SU-DHL-6 (cell line): ENCODE results near the gene STS.
A peak's percentile ranks its signal among the peaks of the same experiment; 100 is the strongest.

Source experiments
- H2AFZ ChIP-seq: fragments of 200-600 bp; sonication (generic); 2 replicates; pipeline ENCODE4 v1.6.1; 2014; ENCODE audit warnings: low read depth, mild to moderate bottlenecking, moderate library complexity, mixed read lengths, antibody characterized with exemption, low read length; ENCODE audit not compliant: severe bottlenecking
- H3F3A ChIP-seq: fragments of 200-600 bp; shearing (Covaris generic); 2 replicates; pipeline ENCODE4 v1.6.0; 2016; ENCODE audit warnings: antibody characterized with exemption, mild to moderate bottlenecking; ENCODE audit not compliant: insufficient read depth
- H3K27ac ChIP-seq: fragments of 200-600 bp; sonication (generic); 2 replicates; pipeline ENCODE4 v1.5.1; 2016; ENCODE audit warnings: low read depth, mild to moderate bottlenecking, low read length, moderate library complexity, mixed read lengths
- H3K27me3 ChIP-seq: fragments of 200-600 bp; sonication (generic), shearing (Covaris generic); 2 replicates; pipeline ENCODE4 v1.6.0; 2014; ENCODE audit warnings: mild to moderate bottlenecking, low read length
- H3K36me3 ChIP-seq: fragments of 200-600 bp; sonication (generic); 2 replicates; pipeline ENCODE4 v1.6.1; 2014; ENCODE audit warnings: mild to moderate bottlenecking, low read length, mixed read lengths
- H3K4me2 ChIP-seq: fragments of 300-600, 200-600 bp; shearing (Covaris generic), sonication (generic); 2 replicates; pipeline ENCODE4 v1.6.0; 2014; ENCODE audit warnings: low read length, low read depth, mild to moderate bottlenecking; ENCODE audit not compliant: poor library complexity, severe bottlenecking
- H3K4me3 ChIP-seq: fragments of 200-600 bp; sonication (generic); 2 replicates; pipeline ENCODE4 v1.5.1; 2014; ENCODE audit warnings: antibody characterized with exemption, low read length, mild to moderate bottlenecking, mixed read lengths; ENCODE audit not compliant: insufficient read depth, poor library complexity, severe bottlenecking
- H3K79me2 ChIP-seq: fragments of 200-600 bp; sonication (generic); 2 replicates; pipeline ENCODE4 v1.6.1; 2014; ENCODE audit warnings: mild to moderate bottlenecking, low read length, moderate library complexity; ENCODE audit not compliant: insufficient read depth
- H3K9ac ChIP-seq: fragments of 200-600 bp; sonication (generic); 2 replicates; pipeline ENCODE4 v1.7.0; 2014; ENCODE audit warnings: mild to moderate bottlenecking, low read length
- H3K9me2 ChIP-seq: fragments of 200-600 bp; sonication (generic); replicated peaks from 2 replicates; pipeline ENCODE4 v1.6.1; 2014; ENCODE audit warnings: low read length; ENCODE audit not compliant: insufficient read depth
- H3K9me3 ChIP-seq: fragments of 200-600 bp; sonication (generic); 2 replicates; pipeline ENCODE4 v1.6.1; 2014; ENCODE audit warnings: low read length, mixed read lengths; ENCODE audit not compliant: insufficient read depth
- H4K20me1 ChIP-seq: fragments of 200-600 bp; sonication (generic); 2 replicates; pipeline ENCODE4 v1.6.1; 2014; ENCODE audit warnings: low read depth, mild to moderate bottlenecking, antibody characterized with exemption, low read length, moderate library complexity, mixed read lengths
- CTCF ChIP-seq: fragments of 200-600 bp; sonication (generic); IDR thresholded peaks from one replicate; pipeline ENCODE4 v1.5.1; 2017; ENCODE audit warnings: antibody characterized with exemption, mild to moderate bottlenecking, low read length, moderate library complexity; ENCODE audit not compliant: insufficient read depth, poor library complexity, severe bottlenecking
- EZH2phosphoT487 ChIP-seq: fragments of 200-600 bp; sonication (generic), shearing (Covaris generic); conservative IDR thresholded peaks from 2 replicates; pipeline ENCODE4 v1.6.1; 2018; ENCODE audit warnings: mild to moderate bottlenecking, antibody characterized with exemption, low read length, moderate library complexity, mixed read lengths

STS gene

GRCh38 chrX:7133050-7133440, 14.5 kb upstream of the STS start:
- no peak for TF ChIP-seq EZH2phosphoT487
- TF ChIP-seq CTCF, result no peak
- Histone ChIP-seq H3F3A (peaks cover 10% of the 10 kb centered on the region), H3K4me2 (peak overlapping the region; percentile 66), H3K36me3 (no peaks in the 10 kb centered on the region), H2AFZ (no peak overlapping the region), H3K27me3 (no peaks in the 10 kb centered on the region), H3K9me2 (no peaks in the 10 kb centered on the region), H3K9me3 (no peaks in the 10 kb centered on the region), H3K4me3 (peak overlapping the region; percentile 37), H3K79me2 (peaks cover 97% of the 10 kb centered on the region), H3K9ac (peak overlapping the region; percentile 58), H4K20me1 (no peaks in the 10 kb centered on the region), H3K27ac (peak overlapping the region; percentile 87)

- H4K20me1 ChIP-seq, result no peaks in the 10 kb centered on the region
- H3K4me3 ChIP-seq, result no peak overlapping the region
- no peaks in the 10 kb centered on the region for H3K9me2 ChIP-seq
- no peaks in the 10 kb centered on the region for H3K9me3 ChIP-seq
- H3K27ac ChIP-seq, result peak overlapping the region; percentile 87
- TF ChIP-seq EZH2phosphoT487 (no peak), CTCF (no peak)
- H2AFZ ChIP-seq, result no peak overlapping the region
- peak overlapping the region; percentile 41 for H3K9ac ChIP-seq
- no peaks in the 10 kb centered on the region for H3K27me3 ChIP-seq
- no peaks in the 10 kb centered on the region for H3K36me3 ChIP-seq
- peaks cover 10% of the 10 kb centered on the region for H3F3A ChIP-seq
- H3K4me2 ChIP-seq, result peak overlapping the region; percentile 66
- H3K79me2 ChIP-seq, result peaks cover 97% of the 10 kb centered on the region
These were observed 12.5 kb upstream of the STS start for GRCh38 chrX:7134981-7135380.

DNA sequence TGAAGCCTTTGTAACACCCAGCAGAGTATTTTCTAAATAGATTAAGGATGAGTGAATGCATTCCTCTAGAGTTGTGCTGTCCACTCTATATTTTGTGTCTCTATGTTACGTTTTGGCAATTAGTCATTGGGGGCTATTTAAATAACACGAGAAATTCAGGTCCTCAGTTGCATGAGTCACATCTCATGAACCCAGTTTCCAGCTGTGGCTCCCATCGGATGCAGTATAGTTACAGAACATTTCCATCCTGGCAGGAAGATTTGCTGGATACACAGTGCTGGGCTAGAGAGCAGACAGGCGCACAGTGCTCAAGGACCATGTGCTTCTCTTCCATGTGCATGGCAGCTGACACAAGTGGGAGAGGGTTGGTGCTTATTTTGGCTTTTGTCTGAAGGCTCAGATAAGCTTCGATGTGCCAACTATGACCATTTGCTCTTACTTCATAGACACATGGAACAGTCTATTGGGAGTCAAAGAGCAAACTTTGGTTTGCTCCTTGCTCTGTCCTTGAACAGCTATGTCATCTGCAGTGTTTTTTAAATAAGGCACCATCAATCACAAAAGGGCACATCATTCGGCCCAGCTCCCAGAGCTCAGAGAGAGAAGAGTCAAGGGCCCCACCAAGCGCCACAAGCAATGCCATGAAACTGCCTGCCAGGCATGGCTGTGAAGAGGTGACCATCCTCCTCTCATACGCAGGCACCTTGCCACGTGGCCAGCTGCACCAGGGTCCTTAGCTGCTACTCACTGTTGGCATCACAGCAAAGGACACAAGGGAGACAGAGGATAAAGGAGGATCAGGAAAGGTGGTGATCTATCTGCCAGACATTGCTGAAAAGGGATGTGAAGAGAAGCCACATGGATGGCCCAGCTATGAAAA, 8.1 kb upstream of the STS start:
- H3K27ac ChIP-seq, result no peak overlapping the region
- no peaks in the 10 kb centered on the region for H4K20me1 ChIP-seq
- no peaks in the 10 kb centered on the region for H3K27me3 ChIP-seq
- TF ChIP-seq EZH2phosphoT487 (no peak), CTCF (no peak)
- H3K9me3 ChIP-seq, result no peaks in the 10 kb centered on the region
- 0 out of 2 replicates have a peak, but pooled peaks cover 3% of the 10 kb centered on the region for H3F3A ChIP-seq
- H3K36me3 ChIP-seq, result no peaks in the 10 kb centered on the region
- no peaks in the 10 kb centered on the region for H3K9me2 ChIP-seq
- no peak overlapping the region for H3K9ac ChIP-seq
- H3K4me2 ChIP-seq, result no peak overlapping the region
- no peak overlapping the region for H3K4me3 ChIP-seq
- peaks cover 98% of the 10 kb centered on the region for H3K79me2 ChIP-seq
- no peak overlapping the region for H2AFZ ChIP-seq
